ENCODE results near the gene STRADB.

DNA sequence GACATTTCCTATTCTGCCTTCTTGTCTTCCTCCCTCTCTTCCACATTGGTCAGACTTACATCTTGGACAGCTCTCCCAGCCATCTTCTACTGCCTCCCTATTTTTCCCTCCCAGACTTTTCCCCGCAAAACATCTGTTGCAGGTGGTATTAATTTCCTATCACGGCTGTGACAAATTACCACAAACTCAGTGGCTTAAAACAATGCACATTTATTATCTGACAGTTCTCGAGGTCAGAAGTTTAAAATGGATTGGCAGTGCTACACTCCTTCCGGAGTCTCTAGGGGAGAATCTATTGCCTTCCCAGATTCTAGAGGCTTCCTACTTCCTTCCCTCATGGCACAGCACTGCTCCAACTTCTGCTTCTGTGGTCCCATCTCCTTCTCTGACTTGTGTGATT, 33.3 kb downstream of the STRADB start:
- TF ChIP-seq POLR2A (IDR thresholded peaks at IDR 0.05) (no peak), EP300 (IDR thresholded peaks at IDR 0.05; ENCODE audit: low read depth) (no peak), POLR2AphosphoS5 (IDR thresholded peaks at IDR 0.05) (no peak)
- TF ChIP-seq, protein P1, sequence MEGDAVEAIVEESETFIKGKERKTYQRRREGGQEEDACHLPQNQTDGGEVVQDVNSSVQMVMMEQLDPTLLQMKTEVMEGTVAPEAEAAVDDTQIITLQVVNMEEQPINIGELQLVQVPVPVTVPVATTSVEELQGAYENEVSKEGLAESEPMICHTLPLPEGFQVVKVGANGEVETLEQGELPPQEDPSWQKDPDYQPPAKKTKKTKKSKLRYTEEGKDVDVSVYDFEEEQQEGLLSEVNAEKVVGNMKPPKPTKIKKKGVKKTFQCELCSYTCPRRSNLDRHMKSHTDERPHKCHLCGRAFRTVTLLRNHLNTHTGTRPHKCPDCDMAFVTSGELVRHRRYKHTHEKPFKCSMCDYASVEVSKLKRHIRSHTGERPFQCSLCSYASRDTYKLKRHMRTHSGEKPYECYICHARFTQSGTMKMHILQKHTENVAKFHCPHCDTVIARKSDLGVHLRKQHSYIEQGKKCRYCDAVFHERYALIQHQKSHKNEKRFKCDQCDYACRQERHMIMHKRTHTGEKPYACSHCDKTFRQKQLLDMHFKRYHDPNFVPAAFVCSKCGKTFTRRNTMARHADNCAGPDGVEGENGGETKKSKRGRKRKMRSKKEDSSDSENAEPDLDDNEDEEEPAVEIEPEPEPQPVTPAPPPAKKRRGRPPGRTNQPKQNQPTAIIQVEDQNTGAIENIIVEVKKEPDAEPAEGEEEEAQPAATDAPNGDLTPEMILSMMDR (IDR thresholded peaks at IDR 0.05), result no peak

Data from transverse colon (tissue), 4 donors.